HPDE6-E6E7 (cell line): ENCODE results near the gene SESN1.
A peak's percentile ranks its signal among the peaks of the same experiment; 100 is the strongest.

Experiments
- DNase-seq: peaks from one replicate; pipeline ENCODE4 v3.0.0; 2011; ENCODE audit warnings: missing footprints; ENCODE audit errors: extremely low spot score

SESN1 gene

DNA sequence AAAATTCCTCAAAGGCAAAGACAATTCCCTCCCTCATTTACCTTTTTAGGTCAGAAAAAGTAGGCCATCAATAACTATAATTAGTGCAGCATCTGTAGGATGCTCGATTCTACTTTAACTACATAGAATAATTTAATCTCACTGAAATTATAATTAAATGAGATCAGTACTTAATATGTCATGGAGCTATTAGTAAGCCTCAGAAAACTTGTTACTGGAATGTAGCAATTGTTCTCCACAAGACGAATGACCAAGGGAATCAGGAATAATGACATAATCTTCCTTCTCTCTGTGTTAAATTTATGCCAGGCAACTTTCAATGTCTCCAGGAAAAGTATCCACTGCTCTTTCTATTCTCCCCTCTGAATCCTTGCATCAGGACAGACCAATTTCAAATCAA is 34.1 kb downstream of the SESN1 start:
- no peak for DNase-seq

DNA sequence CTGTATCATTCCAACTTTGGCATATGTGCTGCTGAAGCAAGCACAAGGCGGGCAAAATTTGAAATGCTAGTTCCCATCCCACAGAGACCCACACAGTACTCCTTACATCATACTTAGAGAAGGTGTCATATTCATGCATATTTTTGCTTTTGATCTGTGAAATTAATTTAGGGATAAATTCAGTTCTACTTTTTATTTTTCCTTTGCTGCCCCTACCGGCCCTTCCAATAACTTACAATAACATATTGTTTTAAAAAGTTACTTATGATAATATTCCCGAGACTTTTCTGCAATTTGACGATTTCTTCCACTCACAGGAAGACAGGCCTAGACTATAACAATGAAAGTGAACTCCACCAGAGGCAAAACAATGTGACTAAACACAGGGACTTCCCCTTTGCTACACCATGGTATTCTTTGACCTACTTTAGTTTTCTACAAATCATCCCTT is 35.0 kb downstream of the SESN1 start:
- DNase-seq: peak; percentile 22

DNA sequence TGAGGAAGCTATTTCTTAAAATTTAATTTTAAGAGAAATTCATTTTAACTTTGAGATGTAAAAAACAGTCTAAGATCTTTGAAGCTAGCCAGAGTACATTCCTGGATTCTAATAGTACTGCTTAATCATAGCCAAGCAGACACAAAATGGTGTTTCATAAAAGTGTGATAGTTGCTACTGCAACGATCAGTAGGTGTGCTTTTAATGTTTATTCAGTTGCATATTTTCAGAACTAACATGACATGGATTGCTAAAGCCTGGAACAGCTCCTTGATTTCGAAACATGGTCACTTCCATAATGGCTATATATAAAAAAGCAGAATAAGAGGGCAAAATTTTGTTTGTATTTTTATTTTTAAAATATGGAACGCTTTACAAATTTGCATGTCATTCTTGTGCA is 35.5 kb downstream of the SESN1 start:
- DNase-seq: no peak

DNA sequence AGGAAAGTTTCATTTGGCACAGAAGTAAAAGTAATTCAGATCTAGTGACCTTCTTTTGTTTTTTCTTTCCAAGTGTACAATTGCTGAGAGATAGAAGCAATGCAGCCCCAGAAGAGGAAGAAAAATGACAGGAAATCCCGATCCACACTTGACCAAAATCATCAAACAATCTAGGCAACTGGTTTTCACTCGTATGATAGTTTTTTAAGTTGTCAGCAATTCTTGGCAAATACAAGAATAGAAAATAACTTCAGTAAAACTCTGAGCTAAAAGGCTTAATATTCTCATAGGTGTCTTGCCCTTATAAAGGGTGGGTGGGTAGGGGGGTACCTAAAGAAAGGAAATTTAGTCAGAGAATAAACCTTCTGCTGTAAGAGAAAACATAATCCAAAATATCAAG is 36.0 kb downstream of the SESN1 start:
- no peak for DNase-seq

DNA sequence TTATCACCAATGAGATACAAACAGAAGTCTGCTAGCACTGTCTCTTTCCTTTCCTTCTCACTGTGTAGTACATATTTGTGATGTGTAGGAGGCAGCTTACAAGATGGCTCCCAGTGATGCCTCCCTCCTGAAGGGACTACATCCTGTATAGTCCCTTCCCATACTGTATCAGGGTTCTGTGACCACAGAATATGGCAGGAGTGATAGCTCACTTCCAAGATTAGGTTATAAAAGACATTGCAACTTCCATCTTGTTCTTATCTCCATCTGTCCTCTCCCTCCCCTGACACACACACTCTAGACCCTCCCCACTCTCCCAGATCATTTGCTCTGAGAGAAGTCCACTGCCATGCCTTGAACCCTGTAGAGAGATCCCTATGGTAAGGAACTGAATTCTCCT is 38.0 kb downstream of the SESN1 start:
- no peak for DNase-seq

DNA sequence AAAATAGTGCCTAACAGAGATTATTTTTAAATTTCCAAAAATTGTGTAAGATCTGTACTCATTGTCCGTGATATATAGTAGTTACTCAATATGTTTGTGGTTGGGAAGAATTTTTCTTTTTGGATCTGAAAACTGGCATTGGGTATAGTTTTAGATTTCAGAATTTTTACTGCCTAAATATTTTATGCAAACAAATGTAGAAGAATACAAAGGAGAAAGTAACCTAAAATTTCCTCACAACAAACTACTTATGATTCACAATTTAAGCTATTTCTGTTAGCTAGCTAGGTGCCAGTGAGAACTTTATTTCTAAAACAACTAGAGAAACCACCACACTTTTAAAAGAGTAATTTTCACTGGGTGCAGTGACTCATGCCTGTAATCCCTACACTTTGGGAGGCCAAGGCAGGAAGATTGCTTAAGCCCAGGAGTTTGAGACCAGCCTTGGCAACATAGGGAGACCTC is 38.8 kb downstream of the SESN1 start:
- no peak for DNase-seq

DNA sequence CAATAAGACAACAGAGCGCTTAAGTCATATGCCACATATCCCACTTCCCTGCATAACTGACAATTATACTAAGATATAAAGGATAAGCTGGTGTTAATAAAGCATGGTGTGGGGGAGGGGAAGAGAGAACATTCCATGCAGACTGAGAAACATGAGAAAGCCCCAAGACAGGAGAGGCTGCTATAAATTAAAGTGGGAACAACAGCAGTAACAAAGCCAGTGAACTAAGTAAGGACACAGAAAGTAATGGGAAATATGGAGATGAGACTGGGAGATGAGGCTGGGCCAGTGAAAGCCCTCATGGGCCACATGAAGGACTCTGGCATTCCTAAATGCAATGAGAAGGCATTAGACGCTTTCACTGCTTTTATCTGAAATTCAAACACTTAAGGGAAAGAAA is 41.3 kb downstream of the SESN1 start:
- no peak for DNase-seq

DNA sequence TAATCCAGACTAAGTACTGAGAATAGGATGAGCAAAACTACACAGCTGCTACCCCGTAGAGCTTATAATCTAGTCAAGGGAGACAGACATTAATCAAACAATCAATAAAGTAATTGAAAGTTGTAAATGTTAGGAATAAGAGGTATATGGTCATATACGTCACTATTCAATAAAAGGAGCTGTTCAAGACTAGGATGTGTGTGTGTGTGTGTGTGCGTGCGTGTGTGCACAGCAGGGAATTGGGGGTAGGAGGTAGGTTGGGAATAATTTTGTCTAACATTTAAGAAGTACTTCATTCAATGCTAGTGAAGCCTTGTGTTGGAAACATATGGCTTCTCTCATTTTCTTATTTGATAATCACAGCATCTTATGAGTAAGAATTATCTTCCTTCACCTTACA is 41.8 kb downstream of the SESN1 start:
- no peak for DNase-seq

DNA sequence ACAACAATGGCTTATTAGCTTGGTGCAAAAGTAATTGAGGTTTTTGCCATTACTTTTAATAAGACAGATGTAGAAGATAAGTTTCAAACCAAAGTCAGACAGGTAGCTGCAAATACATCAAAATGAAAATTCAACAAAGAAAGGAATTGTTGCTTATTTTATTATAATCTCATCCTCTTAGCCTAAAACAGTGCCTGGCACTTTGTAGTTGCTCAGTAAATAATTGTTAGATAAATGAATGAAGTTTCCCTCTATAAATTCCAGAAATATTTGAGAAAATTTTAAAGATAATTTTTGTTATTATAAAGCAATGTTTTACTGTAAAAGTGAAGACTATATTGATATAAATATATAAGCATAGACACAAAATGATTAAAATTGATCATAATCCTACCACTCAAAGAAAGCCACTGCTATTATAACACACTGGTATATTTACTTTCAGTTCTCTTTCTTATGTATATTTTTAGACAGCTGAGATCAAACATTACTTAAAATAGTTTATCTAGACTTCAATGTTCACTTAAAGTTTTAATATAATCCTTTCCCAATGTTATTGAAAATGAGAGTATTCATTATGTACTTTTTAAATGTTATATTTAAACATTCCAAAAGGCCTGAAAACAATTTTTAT is 42.5 kb downstream of the SESN1 start:
- no peak for DNase-seq

DNA sequence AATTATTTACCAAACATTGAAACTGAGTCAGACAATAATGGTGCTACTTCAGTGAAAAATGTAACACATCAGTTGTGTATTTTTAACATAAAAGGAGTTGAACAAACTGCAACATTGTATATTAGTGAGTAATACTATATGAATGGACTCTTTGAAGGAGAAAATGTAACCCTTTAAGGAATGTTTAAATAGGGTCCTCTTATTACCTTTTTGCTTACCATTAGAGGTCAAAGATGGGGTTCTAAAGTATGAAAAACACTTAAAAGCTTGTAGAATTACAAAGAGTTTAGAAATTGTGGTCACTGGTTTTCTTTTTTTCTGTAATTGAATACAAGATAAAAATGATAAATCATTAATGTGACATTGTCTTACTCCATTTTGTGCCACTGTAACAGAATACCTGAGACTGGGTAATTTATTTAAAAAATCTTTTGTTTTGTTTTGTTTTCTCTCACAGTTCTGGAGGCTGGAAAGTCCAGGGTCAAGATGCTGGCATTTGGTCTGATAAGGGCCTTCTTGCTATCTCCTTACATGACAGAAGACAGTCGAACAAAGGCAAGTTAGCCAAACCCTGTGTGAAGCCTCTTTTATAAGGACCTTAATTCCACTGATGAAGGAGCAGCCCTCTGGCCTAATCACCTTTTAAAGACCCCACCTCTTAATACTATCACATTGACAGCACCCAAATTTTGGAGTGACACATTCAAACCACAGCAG is 43.2 kb downstream of the SESN1 start:
- DNase-seq: no peak

DNA sequence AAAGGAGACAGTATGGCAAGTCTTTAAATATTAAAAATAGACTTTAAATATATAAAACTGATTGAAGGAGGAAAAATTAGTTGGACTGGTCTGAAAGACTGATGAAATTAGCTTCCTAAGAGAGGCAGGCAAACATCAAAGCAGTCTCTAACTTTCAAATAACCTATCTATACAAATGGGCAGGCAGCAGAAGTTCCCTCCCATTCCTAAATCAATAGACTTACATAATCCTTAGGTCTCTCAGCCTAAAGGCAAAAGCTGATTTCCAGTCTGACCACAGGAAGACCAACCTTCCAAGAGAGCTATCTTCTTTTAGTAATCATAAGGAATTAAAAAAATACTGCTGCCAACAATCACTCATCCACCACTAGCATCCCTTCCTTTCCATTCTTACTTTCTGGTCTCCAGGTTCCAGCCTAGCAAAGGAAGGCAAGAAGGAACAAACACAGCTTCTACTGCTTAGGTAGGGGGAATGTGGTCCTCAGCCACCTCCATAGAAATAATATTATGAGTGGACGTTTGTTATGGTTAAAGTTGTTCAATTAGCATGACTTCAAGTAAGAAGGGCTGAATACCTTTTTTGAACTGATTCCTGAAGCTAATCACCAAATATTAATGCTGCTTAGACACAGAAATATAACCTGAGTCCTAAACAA is 44.1 kb downstream of the SESN1 start:
- no peak for DNase-seq

DNA sequence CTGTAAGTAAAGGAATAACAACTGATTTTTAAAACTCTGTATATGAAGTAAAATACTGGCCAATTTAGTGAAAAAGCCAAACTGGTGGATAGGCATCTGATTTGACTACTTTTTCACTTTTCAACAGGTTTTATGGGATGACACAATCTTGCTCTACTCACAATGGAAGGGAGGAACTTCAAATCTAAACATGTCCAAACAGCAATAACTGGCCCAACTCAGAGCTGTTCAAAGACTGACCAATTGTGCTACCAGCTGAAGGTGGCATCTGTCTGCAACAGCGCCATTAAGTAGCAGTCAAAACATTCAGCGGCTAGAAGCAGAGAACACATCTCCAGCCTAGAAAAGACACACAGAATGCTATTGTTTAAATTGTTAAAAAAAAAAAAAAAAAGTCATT is 44.6 kb downstream of the SESN1 start:
- DNase-seq: peak; percentile 41

DNA sequence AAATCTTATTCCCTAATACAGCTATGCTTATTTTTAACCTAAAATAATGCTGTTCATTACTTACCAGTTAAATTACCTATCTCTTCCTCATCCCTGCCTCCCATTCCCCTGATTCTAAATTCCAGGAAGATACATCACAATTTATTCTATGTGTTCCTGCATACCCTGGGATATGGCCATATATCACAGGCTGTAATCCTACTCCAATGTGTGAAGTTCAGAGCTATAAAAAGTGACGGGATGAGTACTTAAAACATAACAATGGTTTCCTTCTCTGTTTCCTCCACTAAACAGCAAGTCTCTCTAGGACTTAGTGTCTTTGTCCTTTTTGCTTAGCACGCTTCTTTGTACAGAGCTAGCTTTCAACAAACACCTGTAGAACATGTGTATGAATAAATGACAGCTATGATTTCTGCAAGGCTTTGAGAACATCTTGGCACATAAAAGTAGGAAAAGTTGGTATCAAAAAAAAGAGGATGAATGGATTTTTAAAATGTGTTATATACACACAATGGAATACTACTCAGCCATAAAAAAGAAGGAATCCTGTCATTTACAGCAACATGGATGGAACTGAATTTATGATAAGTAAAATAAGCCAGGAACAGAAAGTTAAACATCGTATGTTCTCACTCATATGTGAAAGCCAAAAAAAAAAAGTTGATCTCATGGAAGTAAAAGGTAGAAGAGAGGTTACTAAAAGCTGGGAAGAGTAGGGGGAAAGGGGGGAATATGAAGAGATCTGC is 45.8 kb downstream of the SESN1 start:
- no peak for DNase-seq

DNA sequence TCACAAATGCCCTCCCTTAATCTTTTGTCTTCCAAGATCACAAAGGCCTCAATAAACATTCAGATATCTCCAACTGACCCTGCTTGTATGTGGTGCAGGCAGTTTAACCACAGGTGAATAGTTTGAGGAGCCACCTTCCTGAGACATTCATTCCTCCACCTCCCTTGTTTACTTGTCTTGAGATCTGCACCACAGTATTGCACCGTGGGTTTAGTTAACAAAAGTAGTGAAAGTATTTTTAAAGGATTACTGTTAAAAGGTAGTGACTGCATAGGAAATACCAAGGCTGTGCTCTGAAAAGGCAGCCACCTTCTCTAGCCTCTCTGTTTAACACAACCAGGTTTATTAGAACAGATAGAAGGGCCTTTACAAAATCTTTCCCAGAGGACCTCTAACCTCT is 46.5 kb downstream of the SESN1 start:
- DNase-seq: no peak

DNA sequence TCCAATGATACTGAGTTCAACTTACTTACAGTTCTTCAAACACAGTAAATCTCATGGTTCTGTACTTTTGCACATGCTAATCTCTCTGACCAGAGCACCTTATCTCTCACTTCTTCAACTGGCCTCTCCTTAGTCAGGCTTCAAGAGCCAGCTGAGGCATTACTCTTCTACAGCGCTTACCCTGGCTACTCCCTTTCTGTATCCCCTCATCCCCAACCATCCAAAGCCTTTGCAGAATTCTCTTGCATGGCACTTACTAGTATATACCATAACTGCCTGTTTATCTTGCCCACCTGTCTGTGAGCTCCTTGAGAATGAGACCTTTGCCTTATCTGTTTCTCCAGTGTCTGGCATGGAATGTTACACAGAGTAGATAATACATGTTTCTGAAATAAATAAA is 49.2 kb downstream of the SESN1 start:
- DNase-seq: no peak

DNA sequence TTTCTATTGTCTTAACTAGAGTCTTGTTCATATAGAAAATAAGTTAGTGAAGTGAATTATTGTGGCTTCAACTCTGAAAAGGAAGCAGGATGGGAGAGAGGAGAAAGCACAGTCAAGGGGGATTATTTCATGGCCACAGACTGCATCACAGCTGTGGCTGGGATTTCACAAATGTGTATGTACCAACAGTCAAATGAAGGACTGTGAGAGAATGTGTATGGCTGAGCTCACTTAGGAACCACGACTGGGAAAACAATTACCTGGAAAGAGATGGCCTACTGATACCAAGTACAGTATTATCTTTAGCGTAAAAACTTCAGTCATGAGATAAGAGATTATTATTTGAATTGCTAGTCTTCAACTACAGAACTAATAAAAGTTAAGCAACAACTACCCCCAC is 54.9 kb downstream of the SESN1 start:
- no peak for DNase-seq

DNA sequence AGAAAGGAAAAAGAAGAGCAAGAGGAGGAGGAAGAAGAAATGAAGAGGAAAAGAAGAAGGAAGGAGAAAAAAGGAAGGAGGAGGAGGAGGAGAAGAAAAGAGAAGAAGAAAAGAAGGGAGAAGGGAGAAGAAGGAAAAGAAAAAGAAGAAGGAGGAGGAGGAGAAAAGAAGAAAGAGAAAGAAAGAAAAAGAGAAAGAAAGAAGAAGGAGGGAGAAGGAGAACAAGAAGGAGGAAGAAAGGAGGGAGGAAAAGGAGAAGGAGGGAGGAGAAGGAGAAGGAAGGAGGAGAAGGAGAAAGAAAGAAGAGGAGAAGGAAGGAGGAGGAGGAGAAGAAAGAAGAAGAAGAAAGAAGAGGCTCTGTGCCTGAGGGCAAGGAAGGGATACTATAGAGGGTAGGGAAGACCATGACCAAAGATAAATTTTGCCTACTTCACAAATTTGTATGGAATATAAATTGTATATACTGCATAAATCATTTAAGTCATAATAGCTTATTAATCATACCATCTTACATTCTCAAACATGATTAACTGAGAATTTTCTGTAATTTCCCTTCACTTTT is 55.7 kb downstream of the SESN1 start:
- no peak for DNase-seq

DNA sequence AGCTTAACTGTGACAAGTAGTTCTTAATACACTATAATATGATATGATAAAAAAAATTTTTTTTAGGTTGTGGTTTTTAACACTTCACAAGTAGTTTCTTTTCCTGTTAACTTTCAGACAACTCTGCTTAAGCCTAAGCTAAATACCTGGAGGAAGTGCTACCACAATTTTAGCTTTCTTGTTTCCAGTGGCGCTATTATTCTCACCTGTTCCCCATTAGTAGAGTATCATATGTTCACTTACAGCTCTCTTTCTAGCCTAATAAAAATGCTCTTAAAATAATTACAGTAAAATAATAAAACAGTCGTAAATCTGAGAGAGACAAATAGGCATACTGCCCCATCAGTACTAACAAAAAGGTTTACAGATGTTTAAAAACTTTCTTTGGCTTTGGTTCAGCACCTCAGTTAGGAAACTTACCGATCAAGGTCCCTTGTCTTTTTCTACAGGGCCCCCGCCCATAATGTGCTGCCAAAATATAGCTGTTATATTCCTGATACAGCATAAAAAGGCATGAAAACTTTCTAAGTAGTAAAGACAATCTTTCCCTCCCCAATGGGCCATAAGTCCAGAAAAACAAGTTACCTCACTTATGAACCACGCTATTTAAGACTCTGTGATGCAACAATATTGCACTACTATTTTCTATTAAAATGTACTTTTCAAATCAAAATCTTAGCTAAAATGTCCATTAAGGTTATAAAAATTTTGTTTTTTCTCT is 57.9 kb downstream of the SESN1 start:
- DNase-seq: no peak

DNA sequence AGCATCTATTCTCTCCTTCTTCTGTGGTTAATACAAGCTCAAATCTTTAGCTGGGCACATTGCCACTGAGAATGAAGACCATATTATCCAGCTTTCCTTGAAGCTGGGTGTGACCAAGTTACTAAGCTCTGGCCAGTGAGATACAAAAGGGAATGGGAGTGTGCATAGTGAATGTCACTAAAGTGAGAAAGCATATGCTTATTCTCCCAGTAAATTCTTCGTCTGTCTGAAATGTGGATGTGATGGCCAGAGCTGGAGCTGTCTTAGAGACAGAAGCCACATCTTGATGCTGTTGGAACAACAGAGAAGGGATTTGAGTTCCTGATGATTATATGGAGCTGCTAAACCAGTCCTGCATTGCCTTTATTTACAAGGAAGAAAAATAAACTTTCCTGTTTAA is 60.1 kb downstream of the SESN1 start:
- no peak for DNase-seq

DNA sequence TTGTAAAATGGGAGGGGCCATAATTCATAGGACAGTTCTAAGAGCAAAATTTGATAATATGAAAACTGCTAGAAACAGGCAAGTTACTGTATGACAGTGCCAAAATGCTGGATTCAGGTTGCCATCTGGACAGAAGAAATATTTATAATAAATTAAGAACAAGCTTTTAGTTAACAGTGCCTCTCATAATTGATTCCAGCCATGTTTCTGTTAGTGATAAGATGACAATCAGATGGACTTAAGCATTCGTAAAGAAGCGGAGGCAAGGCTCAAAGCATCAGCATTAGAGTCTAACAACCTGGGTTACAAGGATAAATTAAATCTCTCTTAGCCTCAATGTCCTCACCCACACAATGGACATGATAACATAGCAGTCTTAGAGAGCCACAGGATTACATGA is 61.0 kb downstream of the SESN1 start:
- no peak for DNase-seq

DNA sequence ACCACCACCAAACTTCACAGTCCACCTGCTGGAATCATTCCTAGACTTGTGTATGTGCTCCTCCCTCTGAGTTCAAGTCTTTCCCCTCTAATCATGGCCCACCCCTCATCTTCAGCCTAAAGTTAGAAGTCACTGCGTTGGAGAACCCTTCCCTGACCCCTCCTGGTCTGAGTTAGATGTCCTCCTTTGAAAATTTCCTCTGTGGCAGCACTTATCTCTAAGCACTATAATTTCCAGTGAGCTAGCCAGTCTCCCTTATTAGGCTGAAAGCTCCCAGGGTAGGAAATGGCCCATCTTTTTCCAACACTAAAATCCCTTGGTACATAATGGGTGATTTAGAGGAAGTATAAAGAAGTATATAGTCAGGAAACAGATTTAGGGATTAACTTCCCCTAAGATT is 63.2 kb downstream of the SESN1 start:
- no peak for DNase-seq
